GM23338 (cell line): Measurements from ENCODE around the gene NEK11. TPM values are rescaled to one million over a fixed set of nuclear protein-coding genes. Genes with fewer than 3 reads are reported as not detected.

Experiments used
- ATAC-seq: fragments of 200-7000 bp; cut with Tn5 transposase; 3 replicates; pipeline ENCODE4 v1.9.1; 2020
- DNase-seq: peaks from one replicate; pipeline ENCODE4 v3.0.0-alpha.2; 2015; ENCODE audit warnings: low spot score
- H2AFZ ChIP-seq: fragments of 200-600 bp; sonication (generic); 2 replicates; pipeline ENCODE4 v1.8.0; 2016; ENCODE audit warnings: antibody characterized with exemption, mild to moderate bottlenecking, moderate library complexity
- H3F3A ChIP-seq: fragments of 200-600 bp; sonication (generic); replicated peaks from 2 replicates; pipeline ENCODE4 v1.8.0; 2017; ENCODE audit warnings: antibody characterized with exemption, mixed run types, low read depth
- H3K27ac ChIP-seq: fragments of 200-600 bp; sonication (generic); 2 replicates; pipeline ENCODE4 v1.6.1; 2016; ENCODE audit warnings: low read depth
- H3K27me3 ChIP-seq: fragments of 200-600 bp; sonication (generic); 2 replicates; pipeline ENCODE4 v1.8.0; 2016; ENCODE audit warnings: mild to moderate bottlenecking, mixed run types, moderate library complexity; ENCODE audit not compliant: insufficient read depth
- H3K36me3 ChIP-seq: fragments of 200-600 bp; sonication (generic); 2 replicates; pipeline ENCODE4 v1.8.0; 2016; ENCODE audit warnings: mild to moderate bottlenecking; ENCODE audit not compliant: insufficient read depth
- H3K4me1 ChIP-seq: fragments of 200-600 bp; sonication (generic); 2 replicates; pipeline ENCODE4 v1.8.0; 2016; ENCODE audit warnings: mild to moderate bottlenecking, moderate library complexity; ENCODE audit not compliant: insufficient read depth
- H3K4me2 ChIP-seq: fragments of 200-600 bp; sonication (generic); 2 replicates; pipeline ENCODE4 v1.7.1; 2017; ENCODE audit warnings: mixed run types
- H3K4me3 ChIP-seq: fragments of 200-600 bp; sonication (generic); 2 replicates; pipeline ENCODE4 v1.6.1; 2016; ENCODE audit warnings: mixed run types
- H3K79me2 ChIP-seq: fragments of 200-600 bp; sonication (generic); replicated peaks from 2 replicates; pipeline ENCODE4 v1.8.0; 2017; ENCODE audit warnings: mild to moderate bottlenecking; ENCODE audit not compliant: insufficient read depth
- H3K9me2 ChIP-seq: fragments of 200-600 bp; sonication (generic); 2 replicates; pipeline ENCODE4 v1.8.0; 2017; ENCODE audit not compliant: insufficient read depth
- H4K20me1 ChIP-seq: fragments of 200-600 bp; sonication (generic); replicated peaks from 2 replicates; pipeline ENCODE4 v1.8.0; 2017; ENCODE audit warnings: mild to moderate bottlenecking; ENCODE audit not compliant: insufficient read depth
- H3K27ac Mint-ChIP-seq: 2 replicates; pipeline ENCODE4 v1.8.0; 2020; ENCODE audit warnings: inconsistent platforms, mild to moderate bottlenecking, moderate library complexity, mixed read lengths
- H3K27me3 Mint-ChIP-seq: 3 replicates; pipeline ENCODE4 v1.8.0; 2022; ENCODE audit warnings: low read depth, mild to moderate bottlenecking, moderate library complexity, mixed read lengths, inconsistent platforms; ENCODE audit not compliant: insufficient read depth, poor library complexity
- H3K36me3 Mint-ChIP-seq: 3 replicates; pipeline ENCODE4 v1.8.0; 2021; ENCODE audit warnings: low read depth, mild to moderate bottlenecking, inconsistent platforms, moderate library complexity, mixed read lengths
- H3K4me1 Mint-ChIP-seq: 3 replicates; pipeline ENCODE4 v1.8.0; 2020; ENCODE audit warnings: mild to moderate bottlenecking, inconsistent platforms, mixed read lengths
- H3K4me3 Mint-ChIP-seq: 3 replicates; pipeline ENCODE4 v1.8.0; 2021; ENCODE audit warnings: moderate library complexity, mild to moderate bottlenecking, inconsistent platforms, mixed read lengths
- H3K9me3 Mint-ChIP-seq: 3 replicates; pipeline ENCODE4 v1.8.0; 2020; ENCODE audit warnings: moderate library complexity, mild to moderate bottlenecking, inconsistent platforms, mixed read lengths
- CREB1 ChIP-seq: fragments of 250-450 bp; sonication (Bioruptor Pico); IDR thresholded peaks from 2 replicates; pipeline ENCODE4 v1.5.0; 2020; ENCODE audit warnings: low read depth, mild to moderate bottlenecking, moderate library complexity
- EZH2 ChIP-seq: fragments of 200-600 bp; sonication (generic); IDR thresholded peaks from one replicate; pipeline ENCODE4 v1.8.0; 2017; ENCODE audit warnings: antibody characterized with exemption, mild to moderate bottlenecking, low read depth; ENCODE audit not compliant: unreplicated experiment
- EZH2phosphoT487 ChIP-seq: fragments of 200-600 bp; sonication (generic); IDR thresholded peaks from one replicate; pipeline ENCODE4 v1.8.1; 2018; ENCODE audit warnings: antibody characterized with exemption; ENCODE audit not compliant: unreplicated experiment
- JUNB ChIP-seq: IDR thresholded peaks from one replicate; pipeline ENCODE4 v1.6.1; 2016; ENCODE audit warnings: antibody characterized with exemption; ENCODE audit not compliant: unreplicated experiment
- NANOG ChIP-seq: IDR thresholded peaks from 2 replicates; pipeline ENCODE4 v1.6.1; 2016; ENCODE audit warnings: antibody characterized with exemption, borderline replicate concordance
- POLR2AphosphoS5 ChIP-seq: IDR thresholded peaks from 2 replicates; pipeline ENCODE4 v1.6.1; 2016; ENCODE audit warnings: antibody characterized with exemption, low read depth
- polyA plus RNA-seq: library from polyadenylated mRNA; unstranded; fragments of >200 nt; fragmentation: Nextera tagmentation; extraction: Ambion mirVana; gene quantifications from 2 replicates; pipeline ENCODE4 v1.2.1, GENCODE V29; 2016
- total RNA-seq: library from RNA; depleted of rRNA; stranded (reverse); fragments of >200 nt; shearing (Covaris generic); gene quantifications from 2 replicates; pipeline ENCODE4 v1.2.3, GENCODE V29; 2014
- TF ChIP-seq, protein P1 (sequence below): IDR thresholded peaks from one replicate; pipeline ENCODE4 v1.6.1; 2018; ENCODE audit warnings: antibody characterized with exemption; ENCODE audit not compliant: unreplicated experiment
- TF ChIP-seq, protein P2 (sequence below): IDR thresholded peaks from 2 replicates; pipeline ENCODE4 v1.6.1; 2016; ENCODE audit warnings: antibody characterized with exemption
- TF ChIP-seq, protein P3 (sequence below): fragments of 250-450 bp; sonication (Bioruptor Pico); IDR thresholded peaks from 2 replicates; pipeline ENCODE4 v1.5.0; 2020; ENCODE audit warnings: mild to moderate bottlenecking, moderate library complexity

Gene NEK11
- total and polyA plus RNA-seq, 2 experiments from 2014 or later = 0.80 to 1.1 TPM

DNA sequence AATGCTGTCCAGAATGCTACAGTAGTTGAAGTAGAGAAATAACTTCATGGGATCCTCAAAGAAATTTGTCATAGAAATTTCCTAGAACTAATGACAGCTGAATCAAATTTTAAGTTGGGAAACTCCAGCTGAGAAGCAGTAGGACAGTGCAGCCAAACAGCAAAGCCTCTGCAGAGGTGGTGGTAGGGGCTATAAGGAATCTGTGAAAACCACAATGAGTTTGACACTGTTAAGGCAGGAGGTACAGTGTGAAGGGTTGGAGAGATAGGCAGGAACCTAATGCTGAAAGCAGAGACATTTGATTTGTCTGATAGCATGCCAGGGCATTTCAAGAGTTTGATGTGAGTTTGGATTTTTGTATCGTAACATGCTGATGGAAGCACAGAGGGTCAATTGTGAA is 22.1 kb upstream of the NEK11 start:
- Histone ChIP-seq H3K9me2 (no peaks in the 10 kb centered on the region), H2AFZ (no peak overlapping the region), H4K20me1 (no peaks in the 10 kb centered on the region; the same call in none of the 2 replicates), H3F3A (no peaks in the 10 kb centered on the region), H3K36me3 (peaks cover 11% of the 10 kb centered on the region; the same call in 1 of the 2 replicates), H3K27ac (no peak overlapping the region), H3K27me3 (no peaks in the 10 kb centered on the region), H3K4me3 (no peak overlapping the region), H3K4me2 (no peak overlapping the region), H3K79me2 (no peaks in the 10 kb centered on the region), H3K4me1 (no peaks in the 10 kb centered on the region)
- DNase-seq = no peak
- no peak for TF ChIP-seq POLR2AphosphoS5
- TF ChIP-seq EZH2 = no peak
- TF ChIP-seq, protein P1, sequence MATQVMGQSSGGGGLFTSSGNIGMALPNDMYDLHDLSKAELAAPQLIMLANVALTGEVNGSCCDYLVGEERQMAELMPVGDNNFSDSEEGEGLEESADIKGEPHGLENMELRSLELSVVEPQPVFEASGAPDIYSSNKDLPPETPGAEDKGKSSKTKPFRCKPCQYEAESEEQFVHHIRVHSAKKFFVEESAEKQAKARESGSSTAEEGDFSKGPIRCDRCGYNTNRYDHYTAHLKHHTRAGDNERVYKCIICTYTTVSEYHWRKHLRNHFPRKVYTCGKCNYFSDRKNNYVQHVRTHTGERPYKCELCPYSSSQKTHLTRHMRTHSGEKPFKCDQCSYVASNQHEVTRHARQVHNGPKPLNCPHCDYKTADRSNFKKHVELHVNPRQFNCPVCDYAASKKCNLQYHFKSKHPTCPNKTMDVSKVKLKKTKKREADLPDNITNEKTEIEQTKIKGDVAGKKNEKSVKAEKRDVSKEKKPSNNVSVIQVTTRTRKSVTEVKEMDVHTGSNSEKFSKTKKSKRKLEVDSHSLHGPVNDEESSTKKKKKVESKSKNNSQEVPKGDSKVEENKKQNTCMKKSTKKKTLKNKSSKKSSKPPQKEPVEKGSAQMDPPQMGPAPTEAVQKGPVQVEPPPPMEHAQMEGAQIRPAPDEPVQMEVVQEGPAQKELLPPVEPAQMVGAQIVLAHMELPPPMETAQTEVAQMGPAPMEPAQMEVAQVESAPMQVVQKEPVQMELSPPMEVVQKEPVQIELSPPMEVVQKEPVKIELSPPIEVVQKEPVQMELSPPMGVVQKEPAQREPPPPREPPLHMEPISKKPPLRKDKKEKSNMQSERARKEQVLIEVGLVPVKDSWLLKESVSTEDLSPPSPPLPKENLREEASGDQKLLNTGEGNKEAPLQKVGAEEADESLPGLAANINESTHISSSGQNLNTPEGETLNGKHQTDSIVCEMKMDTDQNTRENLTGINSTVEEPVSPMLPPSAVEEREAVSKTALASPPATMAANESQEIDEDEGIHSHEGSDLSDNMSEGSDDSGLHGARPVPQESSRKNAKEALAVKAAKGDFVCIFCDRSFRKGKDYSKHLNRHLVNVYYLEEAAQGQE = no peak
- TF ChIP-seq, protein P2, sequence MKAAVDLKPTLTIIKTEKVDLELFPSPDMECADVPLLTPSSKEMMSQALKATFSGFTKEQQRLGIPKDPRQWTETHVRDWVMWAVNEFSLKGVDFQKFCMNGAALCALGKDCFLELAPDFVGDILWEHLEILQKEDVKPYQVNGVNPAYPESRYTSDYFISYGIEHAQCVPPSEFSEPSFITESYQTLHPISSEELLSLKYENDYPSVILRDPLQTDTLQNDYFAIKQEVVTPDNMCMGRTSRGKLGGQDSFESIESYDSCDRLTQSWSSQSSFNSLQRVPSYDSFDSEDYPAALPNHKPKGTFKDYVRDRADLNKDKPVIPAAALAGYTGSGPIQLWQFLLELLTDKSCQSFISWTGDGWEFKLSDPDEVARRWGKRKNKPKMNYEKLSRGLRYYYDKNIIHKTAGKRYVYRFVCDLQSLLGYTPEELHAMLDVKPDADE = no peak
- TF ChIP-seq JUNB = no peak
- no peak for TF ChIP-seq NANOG
- no peak for TF ChIP-seq EZH2phosphoT487
- TF ChIP-seq, protein P3, sequence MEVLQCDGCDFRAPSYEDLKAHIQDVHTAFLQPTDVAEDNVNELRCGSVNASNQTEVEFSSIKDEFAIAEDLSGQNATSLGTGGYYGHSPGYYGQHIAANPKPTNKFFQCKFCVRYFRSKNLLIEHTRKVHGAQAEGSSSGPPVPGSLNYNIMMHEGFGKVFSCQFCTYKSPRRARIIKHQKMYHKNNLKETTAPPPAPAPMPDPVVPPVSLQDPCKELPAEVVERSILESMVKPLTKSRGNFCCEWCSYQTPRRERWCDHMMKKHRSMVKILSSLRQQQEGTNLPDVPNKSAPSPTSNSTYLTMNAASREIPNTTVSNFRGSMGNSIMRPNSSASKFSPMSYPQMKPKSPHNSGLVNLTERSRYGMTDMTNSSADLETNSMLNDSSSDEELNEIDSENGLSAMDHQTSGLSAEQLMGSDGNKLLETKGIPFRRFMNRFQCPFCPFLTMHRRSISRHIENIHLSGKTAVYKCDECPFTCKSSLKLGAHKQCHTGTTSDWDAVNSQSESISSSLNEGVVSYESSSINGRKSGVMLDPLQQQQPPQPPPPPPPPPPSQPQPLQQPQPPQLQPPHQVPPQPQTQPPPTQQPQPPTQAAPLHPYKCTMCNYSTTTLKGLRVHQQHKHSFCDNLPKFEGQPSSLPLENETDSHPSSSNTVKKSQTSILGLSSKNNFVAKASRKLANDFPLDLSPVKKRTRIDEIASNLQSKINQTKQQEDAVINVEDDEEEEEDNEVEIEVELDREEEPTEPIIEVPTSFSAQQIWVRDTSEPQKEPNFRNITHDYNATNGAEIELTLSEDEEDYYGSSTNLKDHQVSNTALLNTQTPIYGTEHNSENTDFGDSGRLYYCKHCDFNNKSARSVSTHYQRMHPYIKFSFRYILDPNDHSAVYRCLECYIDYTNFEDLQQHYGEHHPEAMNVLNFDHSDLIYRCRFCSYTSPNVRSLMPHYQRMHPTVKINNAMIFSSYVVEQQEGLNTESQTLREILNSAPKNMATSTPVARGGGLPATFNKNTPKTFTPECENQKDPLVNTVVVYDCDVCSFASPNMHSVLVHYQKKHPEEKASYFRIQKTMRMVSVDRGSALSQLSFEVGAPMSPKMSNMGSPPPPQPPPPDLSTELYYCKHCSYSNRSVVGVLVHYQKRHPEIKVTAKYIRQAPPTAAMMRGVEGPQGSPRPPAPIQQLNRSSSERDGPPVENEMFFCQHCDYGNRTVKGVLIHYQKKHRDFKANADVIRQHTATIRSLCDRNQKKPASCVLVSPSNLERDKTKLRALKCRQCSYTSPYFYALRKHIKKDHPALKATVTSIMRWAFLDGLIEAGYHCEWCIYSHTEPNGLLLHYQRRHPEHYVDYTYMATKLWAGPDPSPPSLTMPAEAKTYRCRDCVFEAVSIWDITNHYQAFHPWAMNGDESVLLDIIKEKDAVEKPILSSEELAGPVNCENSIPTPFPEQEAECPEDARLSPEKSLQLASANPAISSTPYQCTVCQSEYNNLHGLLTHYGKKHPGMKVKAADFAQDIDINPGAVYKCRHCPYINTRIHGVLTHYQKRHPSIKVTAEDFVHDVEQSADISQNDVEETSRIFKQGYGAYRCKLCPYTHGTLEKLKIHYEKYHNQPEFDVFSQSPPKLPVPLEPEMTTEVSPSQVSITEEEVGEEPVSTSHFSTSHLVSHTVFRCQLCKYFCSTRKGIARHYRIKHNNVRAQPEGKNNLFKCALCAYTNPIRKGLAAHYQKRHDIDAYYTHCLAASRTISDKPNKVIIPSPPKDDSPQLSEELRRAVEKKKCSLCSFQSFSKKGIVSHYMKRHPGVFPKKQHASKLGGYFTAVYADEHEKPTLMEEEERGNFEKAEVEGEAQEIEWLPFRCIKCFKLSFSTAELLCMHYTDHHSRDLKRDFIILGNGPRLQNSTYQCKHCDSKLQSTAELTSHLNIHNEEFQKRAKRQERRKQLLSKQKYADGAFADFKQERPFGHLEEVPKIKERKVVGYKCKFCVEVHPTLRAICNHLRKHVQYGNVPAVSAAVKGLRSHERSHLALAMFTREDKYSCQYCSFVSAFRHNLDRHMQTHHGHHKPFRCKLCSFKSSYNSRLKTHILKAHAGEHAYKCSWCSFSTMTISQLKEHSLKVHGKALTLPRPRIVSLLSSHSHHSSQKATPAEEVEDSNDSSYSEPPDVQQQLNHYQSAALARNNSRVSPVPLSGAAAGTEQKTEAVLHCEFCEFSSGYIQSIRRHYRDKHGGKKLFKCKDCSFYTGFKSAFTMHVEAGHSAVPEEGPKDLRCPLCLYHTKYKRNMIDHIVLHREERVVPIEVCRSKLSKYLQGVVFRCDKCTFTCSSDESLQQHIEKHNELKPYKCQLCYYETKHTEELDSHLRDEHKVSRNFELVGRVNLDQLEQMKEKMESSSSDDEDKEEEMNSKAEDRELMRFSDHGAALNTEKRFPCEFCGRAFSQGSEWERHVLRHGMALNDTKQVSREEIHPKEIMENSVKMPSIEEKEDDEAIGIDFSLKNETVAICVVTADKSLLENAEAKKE (CRISPR knock-in tag) = no peak
- no peak for TF ChIP-seq CREB1 (CRISPR knock-in tag)
- peaks cover 15% of the 10 kb centered on the region for H3K36me3 Mint-ChIP-seq
- no peaks in the 10 kb centered on the region for H3K9me3 Mint-ChIP-seq
- H3K4me1 Mint-ChIP-seq = no peaks in the 10 kb centered on the region
- no peak overlapping the region for H3K27ac Mint-ChIP-seq
- ATAC-seq = no peak
- no peak overlapping the region for H3K4me3 Mint-ChIP-seq
- peaks cover 6% of the 10 kb centered on the region for H3K27me3 Mint-ChIP-seq
